ENCODE data around the gene ATP6V0A1. TPM values are rescaled to one million over a fixed set of nuclear protein-coding genes. Genes with fewer than 3 reads are reported as not detected.

Gene ATP6V0A1
- total and polyA plus RNA-seq, 2 donors (not counting 3 experiments of a cell fraction or from before 2014, with no cell fraction given): 37.3 to 49.2 TPM

GRCh38 chr17:42522263-42522790, 63.6 kb downstream of the ATP6V0A1 start:
- no peaks in the 10 kb centered on the region for H3K9me1 ChIP-seq (replicated peaks; ENCODE audit: control insufficient read depth, extremely low read depth, insufficient read depth, low read length)
- no TSS peak for BruUV-seq (replicated peaks)
- H3K4me2 ChIP-seq (ENCODE audit: insufficient read depth, low read length): no peak overlapping the region
- FAIRE-seq: no peak
- POLR2A ChIA-PET: no interaction called here
- H3K9me3 ChIP-seq (replicated peaks; ENCODE audit: control insufficient read depth, insufficient read depth, low read length): no peaks in the 10 kb centered on the region
- H3K4me3 ChIP-seq (replicated peaks in 1 of 3; ENCODE audit: insufficient read depth in 1 of 3, low read depth in 1 of 3, low read length in 3 of 3): no peak overlapping the region
- peak overlapping the region; percentile 100 for H3K27ac ChIP-seq (ENCODE audit: insufficient read depth, low read depth, low read length)
- no peak for DNase-seq (ENCODE audit: low read depth, low spot score)
- CTCF ChIA-PET: no interaction called here
- no peak overlapping the region for H2AFZ ChIP-seq (ENCODE audit: low read depth, low read length)
- H4K20me1 ChIP-seq (replicated peaks; ENCODE audit: control insufficient read depth, extremely low read depth, insufficient read depth, low read length): no peaks in the 10 kb centered on the region
- peaks cover 63% of the 10 kb centered on the region for H3K4me1 ChIP-seq (ENCODE audit: control insufficient read depth, extremely low read depth, insufficient read depth, low read length)
- no peaks in the 10 kb centered on the region for H3K36me3 ChIP-seq (ENCODE audit: control insufficient read depth in 2 of 2, extremely low read depth in 1 of 2, insufficient read depth in 2 of 2, low read length in 2 of 2)
- H3K79me2 ChIP-seq (ENCODE audit: control insufficient read depth, insufficient read depth, low read length): no peaks in the 10 kb centered on the region
- dilution Hi-C loops (cut with MboI; ENCODE audit: extremely low pct_ligation_motif_present, low sequenced_read_pairs): loop anchor here (25.0 kb wide), 1 partner anchor 185 kb away; no protein-coding TSS in a partner anchor
- H3K27me3 ChIP-seq (ENCODE audit: control insufficient read depth in 2 of 2, insufficient read depth in 2 of 2, low read length in 2 of 2): no peaks in the 10 kb centered on the region
- no peak overlapping the region for H3K9ac ChIP-seq (replicated peaks; ENCODE audit: extremely low read depth, insufficient read depth, low read length)
- intact Hi-C loops (cut with micrococcal nuclease): loop anchor here (10.0 kb wide), 2 partner anchors 388 to 498 kb away; partner anchors contain the start of gene NKIRAS2
- TF ChIP-seq JUN (IDR thresholded peaks at IDR 0.05; ENCODE audit: borderline replicate concordance, insufficient read depth, insufficient read length, low read depth) (no peak), MYC (IDR thresholded peaks at IDR 0.05; ENCODE audit: low read depth, low read length) (no peak), POLR2A (IDR thresholded peaks at IDR 0.05; ENCODE audit: low read depth, low read length) (no peak)

GRCh38 chr17:42522798-42523278, 64.2 kb downstream of the ATP6V0A1 start:
- no peak overlapping the region for H3K9ac ChIP-seq (replicated peaks; ENCODE audit: extremely low read depth, insufficient read depth, low read length)
- CTCF ChIA-PET: no interaction called here
- DNase-seq (ENCODE audit: low read depth, low spot score) (no peak), FAIRE-seq (no peak)
- POLR2A ChIA-PET: no interaction called here
- H3K27ac ChIP-seq (ENCODE audit: insufficient read depth, low read depth, low read length): peak overlapping the region; percentile 100
- H3K4me2 ChIP-seq (ENCODE audit: insufficient read depth, low read length): no peak overlapping the region
- H3K9me3 ChIP-seq (replicated peaks; ENCODE audit: control insufficient read depth, insufficient read depth, low read length): no peaks in the 10 kb centered on the region
- H3K4me3 ChIP-seq (replicated peaks in 1 of 3; ENCODE audit: insufficient read depth in 1 of 3, low read depth in 1 of 3, low read length in 3 of 3): no peak overlapping the region
- H3K27me3 ChIP-seq (ENCODE audit: control insufficient read depth in 2 of 2, insufficient read depth in 2 of 2, low read length in 2 of 2): no peaks in the 10 kb centered on the region
- BruUV-seq (replicated peaks): no TSS peak
- no peaks in the 10 kb centered on the region for H3K9me1 ChIP-seq (replicated peaks; ENCODE audit: control insufficient read depth, extremely low read depth, insufficient read depth, low read length)
- TF ChIP-seq POLR2AphosphoS5 (IDR thresholded peaks at IDR 0.05; ENCODE audit: insufficient read depth, low read depth, low read length): no peak
- no peak for TF ChIP-seq GATA2 (IDR thresholded peaks at IDR 0.05; ENCODE audit: insufficient read depth, insufficient read length, low read depth, low read length)
- no peak for TF ChIP-seq POLR2A (IDR thresholded peaks at IDR 0.05; ENCODE audit: low read depth, low read length)
- TF ChIP-seq MYC (IDR thresholded peaks at IDR 0.05; ENCODE audit: low read depth, low read length): no peak
- TF ChIP-seq MAX (IDR thresholded peaks at IDR 0.05; ENCODE audit: insufficient read depth, insufficient read length): no peak
- TF ChIP-seq CTCF (IDR thresholded peaks at IDR 0.05; ENCODE audit: extremely low read depth in 1 of 2, insufficient read depth in 1 of 2, low read depth in 1 of 2, low read length in 2 of 2): no peak
- TF ChIP-seq EZH2 (IDR thresholded peaks at IDR 0.05; ENCODE audit: borderline replicate concordance, low read depth, low read length, severe bottlenecking): no peak
- no peak for TF ChIP-seq JUN (IDR thresholded peaks at IDR 0.05; ENCODE audit: borderline replicate concordance, insufficient read depth, insufficient read length, low read depth)
- no peak for TF ChIP-seq FOS (IDR thresholded peaks at IDR 0.05; ENCODE audit: borderline replicate concordance, insufficient read depth, low read length)
- H3K36me3 ChIP-seq (ENCODE audit: control insufficient read depth in 2 of 2, extremely low read depth in 1 of 2, insufficient read depth in 2 of 2, low read length in 2 of 2): no peaks in the 10 kb centered on the region
- no peak overlapping the region for H2AFZ ChIP-seq (ENCODE audit: low read depth, low read length)
- H3K4me1 ChIP-seq (ENCODE audit: control insufficient read depth, extremely low read depth, insufficient read depth, low read length): peaks cover 59% of the 10 kb centered on the region
- dilution Hi-C loops (cut with MboI; ENCODE audit: extremely low pct_ligation_motif_present, low sequenced_read_pairs): loop anchor here (25.0 kb wide), 1 partner anchor 186 kb away; no protein-coding TSS in a partner anchor
- no peaks in the 10 kb centered on the region for H3K79me2 ChIP-seq (ENCODE audit: control insufficient read depth, insufficient read depth, low read length)
- no peaks in the 10 kb centered on the region for H4K20me1 ChIP-seq (replicated peaks; ENCODE audit: control insufficient read depth, extremely low read depth, insufficient read depth, low read length)
- intact Hi-C loops (cut with micrococcal nuclease): loop anchor here (10.0 kb wide), 2 partner anchors 388 to 498 kb away; partner anchors contain the start of gene NKIRAS2

Measured in endothelial cell of umbilical vein (primary cell).